GM18907 (cell line): ENCODE results near the gene NEDD4L.
"Not testable (repeated sequence)": the region's sequence is repeated elsewhere in the genome, so short reads cannot be mapped to it uniquely, and the experiment has no call there.

ENCODE experiments used
- ATAC-seq: cut with Tn5 transposase; IDR thresholded peaks from one replicate; pipeline ENCODE4 v1.9.1; 2021; ENCODE audit warnings: mild to moderate bottlenecking, moderate library complexity; ENCODE audit not compliant: unreplicated experiment

The NEDD4L gene

DNA sequence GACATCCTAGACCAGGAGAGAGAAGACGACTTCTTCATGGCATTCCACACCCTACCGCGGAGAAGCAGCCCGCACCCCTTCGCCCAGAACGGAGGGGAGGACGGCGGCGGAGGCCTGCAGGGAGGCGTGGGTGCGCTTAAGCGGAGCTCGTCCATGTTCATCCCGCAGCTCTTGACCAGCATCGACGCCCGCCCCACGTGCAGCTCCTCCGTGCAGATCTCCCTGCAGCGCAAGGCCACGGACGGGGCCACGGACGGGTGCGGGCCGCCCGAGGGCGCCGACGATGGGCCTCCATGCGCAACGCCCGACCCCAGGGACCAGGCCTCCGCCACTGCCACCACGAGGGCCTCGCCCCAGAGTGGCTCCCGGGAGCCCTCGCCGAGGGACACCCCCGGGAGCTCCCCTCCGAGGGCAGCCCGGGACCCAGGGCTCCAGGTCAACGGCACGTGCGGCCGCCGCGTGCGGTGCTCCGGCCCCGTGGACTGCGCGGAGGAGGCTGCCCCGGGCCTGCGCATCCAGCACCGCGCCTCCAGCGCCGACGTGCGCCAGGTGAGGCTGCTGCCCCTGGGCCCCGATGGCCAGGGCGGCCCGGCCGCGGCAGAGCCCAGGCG lies 211.8 kb downstream of the NEDD4L start:
- ATAC-seq: no peak

DNA sequence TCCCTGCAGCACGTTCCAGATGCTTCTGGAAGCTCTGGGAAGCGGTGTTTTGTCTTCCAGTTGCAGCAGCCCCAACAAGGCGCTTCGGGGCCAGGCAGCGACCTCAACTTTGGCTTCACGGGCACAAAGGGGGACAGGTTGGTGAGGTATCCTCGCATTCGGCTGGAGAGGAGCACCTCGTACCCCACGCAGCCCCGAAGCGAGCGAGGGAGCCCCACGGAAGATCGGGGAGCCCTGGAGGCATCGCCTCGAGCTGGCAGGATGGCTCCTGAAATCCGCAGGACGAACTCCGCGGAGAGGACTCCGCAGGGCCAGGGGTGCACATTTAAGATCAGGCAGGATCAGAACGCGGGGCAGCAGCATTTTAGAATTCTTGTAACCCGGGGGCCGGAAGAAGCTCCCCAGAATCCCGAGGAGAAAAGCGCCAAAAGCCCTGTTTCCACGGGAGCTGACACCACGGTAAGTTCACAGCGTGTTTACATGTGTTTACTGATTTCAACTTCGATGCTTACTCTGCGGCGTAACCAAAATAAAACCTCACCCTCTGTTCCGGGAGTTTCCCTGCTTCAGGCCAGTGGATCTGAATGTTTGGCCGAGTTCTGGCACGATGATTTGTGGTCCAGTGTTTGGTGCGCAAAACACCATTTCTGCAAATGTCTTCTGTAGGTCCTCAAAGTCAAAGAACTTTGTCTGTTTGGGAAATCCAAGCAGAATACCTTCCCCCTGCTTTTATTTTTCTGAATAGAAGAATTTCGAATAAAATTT lies 212.5 kb downstream of the NEDD4L start:
- ATAC-seq: no peak

DNA sequence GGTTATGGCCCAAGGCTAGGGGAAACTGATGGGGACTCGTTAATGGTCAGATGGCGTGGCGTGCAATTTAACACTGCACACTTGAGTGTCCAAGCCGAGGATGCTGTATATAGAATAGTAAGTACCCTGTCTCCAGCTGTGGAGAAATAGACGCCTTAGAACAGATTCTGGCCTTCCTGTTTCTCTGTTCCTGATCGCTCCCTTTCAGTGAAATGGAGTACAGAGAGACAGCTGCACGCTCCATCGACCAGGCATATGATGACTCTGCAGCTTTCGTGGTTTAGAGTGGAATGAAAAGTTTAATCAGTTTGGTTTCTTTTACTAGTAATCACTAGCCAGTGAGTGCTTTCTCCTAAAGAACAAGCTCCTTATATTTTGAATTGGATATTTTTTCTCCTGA lies 213.4 kb downstream of the NEDD4L start:
- no peak for ATAC-seq

DNA sequence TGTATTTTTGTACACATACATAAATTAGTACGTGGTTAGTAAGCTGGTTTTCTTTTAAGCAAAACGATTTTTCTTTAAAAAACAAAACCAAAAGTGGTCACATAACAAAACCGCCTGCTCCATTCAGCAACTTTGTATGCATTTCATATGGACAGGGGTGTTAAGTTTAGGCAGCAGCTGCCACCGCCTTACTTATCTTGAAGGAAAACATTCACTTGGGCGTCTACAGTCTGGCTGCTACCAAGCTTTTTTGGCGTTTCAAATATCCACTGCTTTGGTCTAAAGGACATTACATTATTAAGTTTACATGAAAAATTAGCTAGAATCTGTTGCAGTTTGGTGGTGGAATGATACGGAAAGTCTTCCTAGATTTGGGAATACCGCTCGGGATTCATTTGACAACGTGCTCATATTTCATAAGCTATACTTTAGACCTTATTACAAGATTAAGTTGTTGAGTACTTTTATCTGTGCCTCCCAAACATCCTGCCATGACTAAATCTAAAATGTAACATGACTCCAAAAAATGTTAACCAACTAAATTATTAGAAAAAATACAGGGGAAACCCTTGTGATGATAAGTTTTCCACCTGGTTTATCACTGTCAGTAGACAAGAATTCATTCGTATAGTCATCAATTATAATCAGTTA lies 214.8 kb downstream of the NEDD4L start:
- no peak for ATAC-seq

- ATAC-seq: no peak
These were observed 219.3 kb downstream of the NEDD4L start for GRCh38 chr18:58263055-58263957.

DNA sequence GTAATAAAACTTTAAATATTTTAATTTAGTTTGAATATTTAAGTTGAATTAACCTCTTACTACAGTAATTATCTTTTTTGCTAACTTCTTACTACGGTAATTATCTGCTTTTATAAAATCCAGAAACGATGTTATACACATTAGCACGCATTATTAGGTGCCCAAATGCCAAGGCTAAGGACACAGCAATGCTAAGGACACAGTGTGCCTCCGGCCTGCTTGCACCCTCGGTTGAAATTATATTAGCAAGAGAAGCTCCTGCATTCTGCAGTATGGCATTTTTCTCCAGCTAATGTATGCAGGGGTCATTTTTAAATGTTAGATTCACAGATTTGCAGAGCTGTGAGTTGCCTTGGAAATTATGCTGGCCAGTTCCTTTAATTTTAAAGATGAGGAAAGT lies 220.0 kb downstream of the NEDD4L start:
- ATAC-seq: no peak

- no peak for ATAC-seq
These were observed 220.8 kb downstream of the NEDD4L start for GRCh38 chr18:58264840-58265239.

GRCh38 chr18:58265489-58265888 lies 221.5 kb downstream of the NEDD4L start:
- ATAC-seq: not testable (repeated sequence)

DNA sequence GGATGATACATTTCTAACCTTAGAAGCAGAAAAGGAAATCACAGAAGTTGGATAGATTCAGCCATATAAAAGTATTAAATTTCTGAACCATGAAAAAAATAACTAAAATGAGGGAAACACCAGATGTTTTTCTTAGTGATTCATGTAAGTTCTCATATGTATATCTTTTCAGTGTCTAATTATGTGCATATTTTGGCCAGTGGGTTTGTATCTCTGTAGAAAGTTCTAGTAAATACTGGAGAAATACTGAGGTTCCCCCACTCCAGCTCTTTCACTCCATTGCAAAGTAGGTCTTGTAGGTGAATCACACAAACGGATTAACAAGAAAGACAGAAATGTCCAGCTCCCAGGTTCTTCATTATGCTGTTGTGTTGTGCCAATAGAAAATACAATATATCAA lies 222.3 kb downstream of the NEDD4L start:
- ATAC-seq: no peak

- ATAC-seq: no peak
These were observed 223.5 kb downstream of the NEDD4L start for GRCh38 chr18:58267493-58267892.

DNA sequence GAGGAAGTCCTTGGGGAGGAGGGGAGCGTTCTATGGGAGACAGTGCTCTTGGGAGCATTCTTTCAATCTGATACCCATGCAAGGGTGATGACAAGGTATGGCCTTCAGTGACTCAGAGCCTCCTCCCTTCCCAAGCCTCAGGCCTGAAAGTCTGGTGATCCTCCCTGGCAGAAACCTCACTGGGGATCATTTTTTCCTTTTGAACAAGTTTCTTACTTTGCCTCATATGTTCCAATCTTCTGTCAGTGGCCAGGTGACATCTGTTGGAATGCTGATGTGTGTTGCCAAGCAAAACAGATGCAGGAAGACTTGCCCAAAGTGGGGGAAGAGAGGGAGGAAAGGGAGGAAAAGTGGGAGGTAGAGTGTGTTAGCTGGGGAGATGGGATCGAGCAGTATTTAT lies 224.8 kb downstream of the NEDD4L start:
- ATAC-seq: no peak

DNA sequence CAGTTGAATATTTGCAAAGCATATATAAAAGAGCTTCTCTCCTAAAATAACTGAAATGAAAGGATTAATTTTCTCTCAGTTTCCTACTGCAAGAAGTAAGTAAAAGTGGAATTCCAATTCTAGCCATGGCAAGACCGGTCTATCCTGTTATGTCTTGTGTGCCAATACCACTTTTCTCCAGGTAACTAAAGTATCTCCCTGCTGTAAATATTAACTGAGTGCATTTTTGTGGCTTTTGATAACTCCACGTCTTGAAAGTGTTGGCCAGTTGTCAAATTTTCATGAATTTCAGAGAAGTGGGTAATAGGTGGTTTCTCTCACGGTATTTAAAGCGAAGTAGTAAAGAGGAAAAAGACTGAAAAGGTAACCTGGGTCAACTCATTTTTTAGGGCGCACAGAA lies 225.9 kb downstream of the NEDD4L start:
- no peak for ATAC-seq

- no peak for ATAC-seq
These were observed 226.4 kb downstream of the NEDD4L start for GRCh38 chr18:58270396-58270795.

DNA sequence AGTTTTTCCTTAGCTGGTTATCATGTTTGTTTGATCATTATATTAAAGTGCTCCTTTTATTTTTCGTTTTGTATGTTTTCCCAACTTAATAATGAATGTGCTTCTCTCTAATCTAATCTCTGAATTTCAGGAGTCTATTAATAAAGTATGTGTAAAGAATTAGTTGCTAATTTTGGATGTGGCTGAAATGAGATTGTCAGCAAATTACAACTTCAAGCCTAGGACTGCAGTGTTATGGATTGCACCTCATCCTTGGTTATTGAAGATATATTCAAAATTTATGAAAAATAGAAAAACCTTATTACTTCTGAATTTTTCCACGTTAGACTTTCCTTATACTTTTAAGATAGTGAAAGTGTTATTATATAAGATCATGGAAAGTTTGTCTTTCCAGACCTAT lies 227.7 kb downstream of the NEDD4L start:
- ATAC-seq: no peak

GRCh38 chr18:58272209-58272608 lies 228.2 kb downstream of the NEDD4L start:
- ATAC-seq: no peak

GRCh38 chr18:58272779-58273435 lies 228.9 kb downstream of the NEDD4L start:
- no peak for ATAC-seq

GRCh38 chr18:58275176-58275575 lies 231.2 kb downstream of the NEDD4L start:
- ATAC-seq: no peak

DNA sequence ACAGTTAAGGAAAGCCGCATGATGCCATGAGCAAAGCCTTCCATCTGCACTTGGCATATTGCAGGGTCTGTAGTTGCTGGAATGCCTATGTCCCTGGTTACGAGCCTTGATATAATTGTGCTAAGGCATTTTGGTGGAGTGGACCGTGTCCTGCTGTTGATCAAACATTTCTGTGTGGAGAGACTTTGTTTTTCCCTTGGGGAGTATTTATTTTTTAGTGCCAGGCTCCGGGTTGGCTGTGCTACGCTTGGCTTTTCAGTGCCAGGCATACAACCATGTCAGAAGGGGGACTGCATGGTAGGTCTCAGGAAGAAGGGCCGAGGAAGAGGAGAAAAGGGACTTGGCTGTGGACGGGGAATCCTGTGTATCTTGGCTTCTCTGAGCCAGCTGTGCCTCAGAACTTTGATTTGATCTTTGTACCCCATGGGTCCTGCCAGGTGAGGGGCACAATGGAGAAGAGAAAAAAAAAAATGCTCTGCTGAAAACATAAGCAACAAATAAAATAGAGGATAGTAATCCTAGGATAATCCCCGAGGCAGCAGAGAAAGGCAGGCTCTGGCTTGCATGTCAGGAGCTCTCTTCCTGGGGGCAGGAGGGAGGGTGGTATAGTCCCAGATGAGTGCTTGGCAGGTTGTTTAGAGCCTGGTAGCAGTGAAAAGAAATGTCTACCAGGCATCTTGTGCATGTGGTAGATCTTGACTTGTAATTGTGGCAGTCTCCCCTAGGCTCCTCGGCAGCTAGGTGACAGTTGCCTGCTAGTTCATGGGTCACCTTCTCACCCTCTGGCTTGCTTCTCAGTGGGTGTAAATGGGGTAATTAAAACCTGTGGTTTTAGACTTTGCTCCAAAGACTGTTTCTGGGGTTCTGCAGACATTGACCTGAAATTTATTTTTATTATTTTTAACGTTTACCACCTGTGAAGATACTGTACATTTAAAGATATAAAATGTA lies 233.0 kb downstream of the NEDD4L start:
- no peak for ATAC-seq

DNA sequence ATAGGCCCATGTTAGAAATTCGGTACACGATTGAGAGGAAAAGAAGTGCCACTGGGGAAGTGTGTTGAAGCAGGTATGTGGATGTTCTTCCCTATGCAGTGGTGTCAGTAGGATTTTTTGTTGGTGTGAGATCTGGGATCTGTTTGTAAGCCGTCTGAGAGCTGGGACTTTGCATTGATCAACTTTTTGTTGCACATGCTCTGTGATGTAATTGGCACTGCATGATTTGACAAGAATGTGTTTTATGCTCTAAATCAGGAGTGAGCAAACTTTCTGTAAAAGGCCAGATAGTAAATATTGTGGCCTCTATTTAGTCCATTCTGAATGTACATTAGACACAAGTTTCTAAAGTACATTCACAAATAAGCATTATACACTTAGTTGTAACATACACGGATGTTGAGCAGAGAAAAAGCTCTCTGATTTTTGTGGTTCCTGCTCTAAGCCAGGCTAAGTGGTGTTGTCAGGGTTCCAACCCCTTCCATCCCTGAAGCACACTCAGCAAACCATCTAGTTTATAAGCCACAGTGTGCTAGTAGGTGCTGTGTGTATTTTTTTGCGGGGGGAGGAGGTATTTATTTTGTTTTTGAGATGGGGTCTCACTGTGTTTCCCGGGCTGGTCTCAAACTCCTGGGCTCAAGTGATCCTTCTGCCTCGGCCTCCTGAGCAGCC lies 235.6 kb downstream of the NEDD4L start:
- ATAC-seq: no peak
